ENCODE data around the gene POP4. TPM values are rescaled to one million over a fixed set of nuclear protein-coding genes. Genes with fewer than 3 reads are reported as not detected.
"Not testable (repeated sequence)": the region's sequence is repeated elsewhere in the genome, so short reads cannot be mapped to it uniquely, and the experiment has no call there.

Gene POP4
- total RNA-seq, 2 experiments from 2014 or later = 79.9 to 80.3 TPM

- peak; percentile 59 for DNase-seq
Observed at GRCh38 chr19:29620931-29621351, 14.9 kb downstream of the POP4 start.

GRCh38 chr19:29622166-29623070 is 16.3 kb downstream of the POP4 start:
- Mint-ChIP-seq H3K36me3 (peaks cover 1% of the 10 kb centered on the region), H3K4me1 (peaks cover 43% of the 10 kb centered on the region), H3K9me3 (no peaks in the 10 kb centered on the region), H3K27ac (peak overlapping the region; percentile 82), H3K27me3 (no peaks in the 10 kb centered on the region), H3K4me3 (peak overlapping the region; percentile 75)
- POLR2A ChIA-PET = interaction anchor here (1.1 to 6.0 kb wide), 7 partner anchors 12 to 92 kb away, joined by 4 to 40 read pairs (median 7); partner anchors contain the start of genes C19orf12, PLEKHF1 and POP4
- peak; percentile 81 for ATAC-seq (ENCODE audit: low read depth)
- peak; percentile 57 for DNase-seq

More at GRCh38 chr19:29620931-29621351, 14.9 kb downstream of the POP4 start:
- POLR2A ChIA-PET = interaction anchor here (1.6 to 6.0 kb wide), 5 partner anchors 10 to 93 kb away, joined by 5 to 40 read pairs (median 10); partner anchors contain the start of genes C19orf12, PLEKHF1 and POP4
- Mint-ChIP-seq H3K9me3 (no peaks in the 10 kb centered on the region), H3K36me3 (peaks cover 5% of the 10 kb centered on the region), H3K27ac (peak overlapping the region; percentile 82), H3K27me3 (no peaks in the 10 kb centered on the region), H3K4me3 (peak overlapping the region; percentile 75), H3K4me1 (peaks cover 41% of the 10 kb centered on the region)
- peak; percentile 63 for ATAC-seq (ENCODE audit: low read depth)

DNA sequence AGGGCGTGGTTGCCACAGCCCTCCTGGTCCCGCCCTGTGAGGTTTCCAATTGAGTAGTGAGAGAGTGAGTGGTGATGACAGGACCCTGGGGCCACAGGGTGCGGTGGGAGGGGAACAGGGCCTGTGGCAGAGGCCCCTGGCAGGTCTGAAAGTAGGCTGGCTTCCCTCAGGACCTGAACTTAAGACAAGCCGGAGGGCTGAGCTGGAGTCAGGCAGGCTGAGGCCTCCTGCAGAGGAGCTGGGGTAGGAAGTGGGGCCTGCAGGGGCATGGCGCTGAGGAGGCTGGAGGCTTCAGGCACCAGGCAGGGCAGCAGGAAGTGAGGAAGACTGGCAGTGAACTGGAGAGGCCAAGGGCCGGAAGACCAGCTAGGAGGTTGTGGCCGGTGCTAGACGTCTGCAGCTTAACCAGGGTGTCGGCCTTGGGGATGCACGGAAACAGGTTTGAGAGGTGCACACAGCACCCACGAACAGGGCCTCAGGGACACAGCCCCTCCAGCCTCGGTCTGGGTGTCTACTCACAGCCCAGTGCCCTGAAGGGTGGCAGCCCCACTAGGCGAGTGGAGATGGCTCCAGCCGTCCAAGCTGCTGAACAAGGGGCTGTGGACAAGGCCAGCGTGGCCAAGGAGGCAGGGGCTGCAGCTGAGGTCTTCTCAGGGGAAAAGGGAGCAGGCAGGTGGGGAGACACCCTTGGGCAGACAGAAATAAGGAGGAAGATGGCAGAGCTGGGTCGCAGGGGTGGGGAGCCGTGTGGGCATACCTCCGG is 17.8 kb downstream of the POP4 start:
- POLR2A ChIA-PET = interaction anchor here (0.6 to 6.0 kb wide), 3 partner anchors 18 to 43 kb away, joined by 3 to 40 read pairs (median 6); partner anchors contain the start of genes PLEKHF1 and POP4
- Mint-ChIP-seq H3K36me3 (peaks cover 1% of the 10 kb centered on the region), H3K9me3 (no peaks in the 10 kb centered on the region), H3K4me1 (peaks cover 43% of the 10 kb centered on the region), H3K4me3 (peak overlapping the region; percentile 39), H3K27me3 (no peaks in the 10 kb centered on the region), H3K27ac (peak overlapping the region; percentile 75)
- ATAC-seq (ENCODE audit: low read depth) (peak; percentile 21), DNase-seq (no peak)

GRCh38 chr19:29624489-29625185 is 18.6 kb downstream of the POP4 start:
- POLR2A ChIA-PET = interaction anchor here (0.6 to 6.0 kb wide), 4 partner anchors 22 to 142 kb away, joined by 3 to 40 read pairs (median 4); partner anchors contain the start of gene PLEKHF1
- Mint-ChIP-seq H3K27me3 (no peaks in the 10 kb centered on the region), H3K9me3 (no peaks in the 10 kb centered on the region), H3K27ac (no peak overlapping the region), H3K36me3 (peaks cover 1% of the 10 kb centered on the region), H3K4me1 (peaks cover 43% of the 10 kb centered on the region), H3K4me3 (peak overlapping the region; percentile 39)
- ATAC-seq (ENCODE audit: low read depth) = no peak
- no peak for DNase-seq

- Mint-ChIP-seq H3K36me3 (peaks cover 1% of the 10 kb centered on the region), H3K27ac (no peak overlapping the region), H3K4me3 (no peak overlapping the region), H3K27me3 (no peaks in the 10 kb centered on the region), H3K9me3 (no peaks in the 10 kb centered on the region), H3K4me1 (peaks cover 40% of the 10 kb centered on the region)
- no peak for DNase-seq
- no peak for ATAC-seq (ENCODE audit: low read depth)
- POLR2A ChIA-PET = interaction anchor here (0.6 to 6.0 kb wide), 3 partner anchors 33 to 141 kb away, joined by 3 to 40 read pairs (median 5); partner anchors contain the start of gene PLEKHF1
Observed at GRCh38 chr19:29625186-29625651, 19.1 kb downstream of the POP4 start.

DNA sequence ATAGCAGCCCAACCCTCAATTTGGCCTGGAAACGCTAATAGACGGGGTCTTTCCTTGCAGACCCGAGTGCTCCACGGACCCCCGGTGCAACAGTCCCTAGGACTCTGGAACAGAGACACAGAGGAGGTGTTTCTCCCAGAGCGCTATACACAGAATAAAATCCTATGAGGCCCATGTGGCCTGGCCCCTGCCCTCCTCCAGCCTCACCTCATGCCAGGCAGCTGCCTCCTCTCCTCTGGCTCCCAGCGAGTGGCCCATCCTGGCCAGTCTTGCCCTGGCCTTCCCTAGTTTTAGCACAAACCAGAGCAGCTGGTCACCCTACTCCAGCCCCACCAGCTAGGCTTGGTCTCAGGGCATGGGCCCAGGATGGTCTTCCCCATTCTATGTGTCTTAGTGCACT is 20.3 kb downstream of the POP4 start:
- Mint-ChIP-seq H3K27ac (no peak overlapping the region), H3K4me3 (no peak overlapping the region), H3K36me3 (no peaks in the 10 kb centered on the region), H3K4me1 (peaks cover 28% of the 10 kb centered on the region), H3K9me3 (no peaks in the 10 kb centered on the region), H3K27me3 (no peaks in the 10 kb centered on the region)
- ATAC-seq (ENCODE audit: low read depth) (no peak), DNase-seq (no peak)
- POLR2A ChIA-PET = no interaction called here

DNA sequence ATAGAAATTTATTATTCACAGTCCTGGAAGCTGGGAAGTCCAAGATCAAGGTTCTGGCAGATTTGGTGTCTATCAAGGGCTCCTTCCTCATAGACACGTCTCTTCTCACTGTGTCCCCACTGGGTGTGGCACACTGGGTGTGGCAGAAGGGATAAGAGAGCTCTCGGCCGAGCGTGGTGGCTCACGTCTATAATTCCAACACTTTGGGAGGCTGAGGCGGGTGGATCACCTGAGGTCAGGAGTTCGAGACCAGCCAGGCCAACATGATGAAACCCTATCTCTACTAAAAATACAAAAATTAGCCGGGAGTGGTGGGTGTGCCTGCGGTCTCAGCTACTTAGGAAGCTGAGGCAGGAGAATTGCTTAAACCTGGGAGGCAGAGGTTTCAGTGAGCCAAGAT is 20.7 kb downstream of the POP4 start:
- POLR2A ChIA-PET; DNase-seq; H3K9me3 Mint-ChIP-seq; H3K4me3 Mint-ChIP-seq; ATAC-seq (ENCODE audit: low read depth); H3K36me3 Mint-ChIP-seq; H3K27me3 Mint-ChIP-seq; H3K27ac Mint-ChIP-seq: not testable (repeated sequence)
- H3K4me1 Mint-ChIP-seq = peaks cover 24% of the 10 kb centered on the region

- Mint-ChIP-seq H3K27ac (no peak overlapping the region), H3K4me3 (no peak overlapping the region), H3K9me3 (no peaks in the 10 kb centered on the region), H3K36me3 (no peaks in the 10 kb centered on the region), H3K27me3 (peaks cover 10% of the 10 kb centered on the region), H3K4me1 (peaks cover 4% of the 10 kb centered on the region)
- POLR2A ChIA-PET = interaction anchor here (0.6 kb wide), 1 partner anchor 91 kb away, joined by 3 read pairs; no protein-coding TSS in a partner anchor
- ATAC-seq (ENCODE audit: low read depth) (no peak), DNase-seq (no peak)
Observed at GRCh38 chr19:29628661-29629385, 22.7 kb downstream of the POP4 start.

- peaks cover 2% of the 10 kb centered on the region for H3K4me1 Mint-ChIP-seq
- no peak for DNase-seq
- peaks cover 10% of the 10 kb centered on the region for H3K27me3 Mint-ChIP-seq
- POLR2A ChIA-PET = interaction anchor here (0.6 kb wide), 1 partner anchor 90 kb away, joined by 3 read pairs; no protein-coding TSS in a partner anchor
- H3K9me3 Mint-ChIP-seq = peaks cover 2% of the 10 kb centered on the region
- no peak overlapping the region for H3K4me3 Mint-ChIP-seq
- no peak overlapping the region for H3K27ac Mint-ChIP-seq
- no peaks in the 10 kb centered on the region for H3K36me3 Mint-ChIP-seq
- no peak for ATAC-seq (ENCODE audit: low read depth)
Observed at GRCh38 chr19:29629836-29630534, 23.9 kb downstream of the POP4 start.

DNA sequence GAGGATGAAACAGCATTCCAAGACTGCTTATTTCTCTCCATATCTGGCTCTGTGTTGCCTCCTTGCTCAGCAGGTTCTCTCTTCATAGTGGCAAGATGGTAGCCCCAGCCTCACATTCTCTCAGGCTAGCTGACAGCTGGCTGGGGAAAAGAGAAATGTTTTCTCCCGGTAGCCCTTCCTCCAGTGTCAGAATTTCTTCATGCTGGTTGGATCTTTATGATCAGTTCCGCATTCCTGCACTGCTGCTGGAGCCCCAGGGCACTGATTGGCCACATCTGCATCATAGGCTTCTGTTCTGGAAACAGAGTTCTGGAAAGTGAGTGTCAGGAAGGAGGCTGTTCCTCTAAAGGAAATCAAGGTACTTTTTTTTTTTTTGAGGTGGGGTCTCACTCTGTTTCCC is 24.6 kb downstream of the POP4 start:
- POLR2A ChIA-PET = no interaction called here
- Mint-ChIP-seq H3K9me3 (peaks cover 2% of the 10 kb centered on the region), H3K27me3 (peaks cover 10% of the 10 kb centered on the region), H3K4me3 (no peak overlapping the region), H3K36me3 (no peaks in the 10 kb centered on the region), H3K27ac (no peak overlapping the region), H3K4me1 (peaks cover 2% of the 10 kb centered on the region)
- ATAC-seq (ENCODE audit: low read depth) (no peak), DNase-seq (no peak)

- POLR2A ChIA-PET = no interaction called here
- Mint-ChIP-seq H3K36me3 (no peaks in the 10 kb centered on the region), H3K27me3 (peaks cover 10% of the 10 kb centered on the region), H3K27ac (no peak overlapping the region), H3K4me3 (no peak overlapping the region), H3K4me1 (peaks cover 1% of the 10 kb centered on the region), H3K9me3 (peaks cover 2% of the 10 kb centered on the region)
- ATAC-seq (ENCODE audit: low read depth) = no peak
- DNase-seq = no peak
Observed at GRCh38 chr19:29631450-29631849, 25.4 kb downstream of the POP4 start.

Data from activated naive CD8-positive, alpha-beta T cell treated with anti-CD3 and anti-CD28 coated beads, Interleukin-2, amount 10 ng/mL, durations not matched to agents 7 days and 5 days (primary cell).